ELF-1 (cell line): ENCODE results near the gene CTLA4.
A peak's percentile ranks its signal among the peaks of the same experiment; 100 is the strongest.

Experiments
- DNase-seq: peaks from one replicate; pipeline ENCODE4 v3.0.0-alpha.2; 2016; ENCODE audit warnings: low read depth, low spot score

The CTLA4 gene

DNA sequence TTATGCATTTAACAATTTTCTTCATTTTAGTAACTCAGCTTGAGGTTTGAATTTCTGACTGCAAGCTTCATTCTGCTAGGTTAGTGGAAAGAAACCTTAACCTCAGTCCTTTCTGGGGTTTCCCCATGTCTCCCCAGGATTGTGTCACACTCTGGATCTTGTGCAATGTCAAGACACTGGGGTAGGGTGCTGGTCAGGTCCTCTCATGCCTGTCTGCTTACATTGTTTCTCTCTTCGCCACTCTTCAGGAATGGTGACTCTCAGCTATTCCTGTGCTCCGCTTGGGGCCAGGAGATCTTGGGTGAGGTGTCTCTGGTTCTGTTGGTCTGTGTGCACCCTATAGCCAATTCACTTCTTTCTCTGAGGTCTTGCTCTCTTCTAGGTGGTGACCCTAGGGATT lies 23.9 kb downstream of the CTLA4 start:
- DNase-seq, result no peak

DNA sequence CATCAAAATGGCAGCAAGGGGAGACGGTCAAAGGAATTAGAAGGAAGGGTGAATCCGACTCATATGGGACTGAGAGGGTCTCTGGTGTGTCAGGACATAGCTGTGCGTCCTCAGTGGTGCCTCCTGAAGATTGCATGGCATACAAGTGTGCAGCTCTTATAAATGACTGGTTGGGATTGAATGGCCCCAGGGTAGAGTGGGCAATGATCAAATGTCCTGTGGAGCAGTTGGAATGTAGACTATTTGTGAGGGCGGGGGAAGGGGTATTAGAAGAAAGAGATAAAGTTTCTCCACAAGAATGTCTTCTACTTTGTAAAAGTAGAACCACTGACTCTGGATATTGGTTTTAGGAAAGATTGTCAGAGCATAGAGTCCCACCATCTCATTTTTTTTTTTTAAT lies 24.6 kb downstream of the CTLA4 start:
- peak; percentile 52 for DNase-seq

DNA sequence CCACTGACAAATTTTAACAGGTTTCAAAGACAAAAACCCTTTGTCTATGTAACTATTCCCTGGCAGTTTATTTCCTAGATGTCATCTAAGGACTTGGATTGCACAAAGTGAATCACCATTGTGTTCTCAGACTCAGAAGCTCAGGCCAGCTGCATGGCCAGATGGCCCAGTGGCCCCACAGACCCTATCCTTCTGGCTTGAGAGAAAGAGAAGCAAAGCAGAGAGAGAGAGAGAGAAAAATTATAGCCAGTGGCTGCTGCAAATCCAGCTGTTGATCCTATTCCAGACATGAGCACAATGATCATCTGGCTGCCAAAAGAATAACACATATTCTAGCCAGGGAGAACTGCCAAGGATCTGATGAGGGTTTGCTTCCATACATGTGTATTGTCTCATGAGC lies 25.8 kb downstream of the CTLA4 start:
- no peak for DNase-seq

DNA sequence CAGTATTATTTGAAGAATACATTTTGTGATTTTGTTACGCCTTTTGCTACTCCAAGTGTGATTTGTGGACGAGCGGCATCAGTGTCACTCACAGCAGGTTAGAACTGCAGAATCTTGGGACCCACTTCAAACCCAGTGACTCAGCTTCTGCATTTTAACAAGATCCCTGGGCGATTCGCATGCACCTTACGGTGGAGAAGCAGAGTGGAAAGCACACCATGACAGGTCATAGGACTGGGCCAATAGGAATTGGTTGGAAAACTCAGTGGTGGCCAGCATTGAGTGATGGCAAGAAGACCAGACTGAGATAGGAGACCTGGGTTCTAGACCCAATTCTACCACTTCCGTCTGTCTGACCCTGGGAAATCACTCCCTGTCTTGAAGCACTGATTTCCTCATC lies 26.3 kb downstream of the CTLA4 start:
- no peak for DNase-seq

DNA sequence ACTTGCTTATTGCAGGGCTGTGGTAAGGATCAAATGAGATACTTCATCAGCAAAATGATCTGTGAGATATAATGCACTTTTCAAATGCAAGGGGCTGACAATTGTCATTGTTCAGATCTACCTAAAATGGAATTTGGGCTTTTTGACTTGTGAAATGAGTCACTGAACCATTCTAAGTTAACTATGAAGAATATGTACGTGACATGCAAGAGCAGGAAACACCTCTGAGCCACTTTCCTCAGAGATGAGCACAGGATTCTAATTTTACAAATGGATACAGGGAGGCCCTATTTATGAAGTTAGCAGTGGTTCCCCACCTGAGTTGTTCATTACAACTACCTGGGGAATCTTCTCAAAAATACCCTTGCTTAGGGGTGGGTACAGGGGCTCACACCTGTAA lies 26.7 kb downstream of the CTLA4 start:
- no peak for DNase-seq

DNA sequence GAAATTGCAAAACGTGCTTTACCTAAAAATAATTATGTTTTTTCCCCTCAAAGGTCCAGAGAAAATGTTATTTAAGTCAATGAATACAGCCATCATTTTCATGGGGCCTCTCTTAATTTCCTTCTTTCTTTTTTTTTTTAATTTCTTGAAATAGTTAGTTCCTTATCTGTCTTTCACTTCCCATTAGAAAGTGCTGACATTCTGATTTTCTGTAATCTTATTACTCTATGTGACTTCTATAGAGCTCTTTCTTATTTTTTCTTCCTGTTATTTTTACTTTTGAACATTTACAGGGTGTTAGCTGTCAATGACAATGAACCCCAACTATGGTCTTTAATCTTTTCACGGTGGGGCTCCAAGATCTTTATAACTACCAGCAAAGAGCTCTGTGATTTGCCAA lies 30.0 kb downstream of the CTLA4 start:
- DNase-seq, result no peak

DNA sequence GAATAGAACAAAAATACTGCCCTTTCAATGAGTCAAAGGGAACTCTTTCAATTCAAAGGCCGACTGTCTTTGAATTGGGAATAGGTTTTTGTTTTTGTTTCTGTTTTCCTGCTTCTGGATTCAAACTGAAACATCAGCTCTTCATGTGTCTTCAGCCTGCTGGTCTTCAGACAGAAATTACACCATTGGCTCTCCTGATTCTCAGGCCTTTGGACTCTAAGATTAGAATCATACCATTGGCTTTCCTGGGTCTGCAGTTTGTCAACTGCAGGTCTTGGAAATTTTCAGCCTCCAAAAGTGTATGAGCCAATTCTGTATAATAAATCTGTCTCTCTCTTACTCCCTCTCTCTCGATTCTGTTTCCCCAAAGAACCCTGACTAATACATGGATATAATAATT lies 31.1 kb downstream of the CTLA4 start:
- no peak for DNase-seq

DNA sequence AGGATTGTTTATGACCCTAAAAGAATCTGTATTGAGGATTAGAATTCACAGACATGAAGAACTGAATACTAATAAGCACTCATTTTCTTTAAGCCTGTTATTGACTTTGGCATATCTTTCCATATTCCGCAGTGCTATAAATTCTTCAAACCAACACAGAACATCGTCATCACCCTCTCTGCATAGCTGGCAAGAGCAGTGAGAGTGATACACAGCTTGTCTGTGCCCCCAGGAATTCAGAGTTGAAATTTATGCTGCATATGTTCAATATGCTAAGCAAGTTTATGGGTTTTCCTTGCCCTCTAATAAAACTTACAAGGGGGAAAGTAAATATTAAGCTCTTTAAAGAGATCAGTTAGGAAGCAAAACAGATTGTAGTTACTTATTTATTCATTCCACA lies 32.7 kb downstream of the CTLA4 start:
- no peak for DNase-seq

DNA sequence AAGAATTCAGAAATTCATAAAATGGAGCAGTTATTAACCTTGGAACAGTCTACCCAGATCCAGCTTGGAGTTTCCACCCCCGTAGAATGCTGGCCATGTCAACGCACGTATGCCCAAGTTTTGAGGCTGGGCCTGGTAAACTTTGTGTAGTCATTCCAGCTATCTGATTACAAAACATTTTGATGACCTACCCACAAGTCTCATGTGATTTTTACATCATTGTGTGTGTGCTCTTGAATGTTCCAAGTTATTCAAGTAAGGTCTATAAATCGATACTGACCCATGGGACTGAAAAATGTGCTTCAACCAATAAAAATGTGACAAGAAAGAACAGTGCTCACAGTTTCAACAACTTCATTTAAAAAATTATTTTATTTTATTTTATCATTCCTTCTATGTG lies 36.5 kb downstream of the CTLA4 start:
- DNase-seq, result no peak

DNA sequence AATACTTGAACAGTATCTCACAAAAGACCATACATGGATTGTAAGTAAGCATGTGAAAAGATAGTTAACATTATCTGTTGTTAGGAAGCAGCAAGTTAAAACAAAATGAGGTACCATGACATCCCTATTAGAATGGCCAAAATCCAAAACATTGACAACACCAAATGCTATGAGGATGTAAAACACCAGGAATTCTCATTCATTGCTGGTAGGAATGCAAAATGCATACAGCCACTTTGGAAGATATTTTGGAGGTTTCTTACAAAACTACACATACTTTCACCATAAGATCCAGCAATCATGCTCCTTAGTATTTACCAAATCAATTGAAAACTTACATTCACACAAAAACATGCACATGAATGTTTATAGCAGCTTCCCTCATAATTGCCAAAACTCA lies 38.1 kb downstream of the CTLA4 start:
- no peak for DNase-seq

DNA sequence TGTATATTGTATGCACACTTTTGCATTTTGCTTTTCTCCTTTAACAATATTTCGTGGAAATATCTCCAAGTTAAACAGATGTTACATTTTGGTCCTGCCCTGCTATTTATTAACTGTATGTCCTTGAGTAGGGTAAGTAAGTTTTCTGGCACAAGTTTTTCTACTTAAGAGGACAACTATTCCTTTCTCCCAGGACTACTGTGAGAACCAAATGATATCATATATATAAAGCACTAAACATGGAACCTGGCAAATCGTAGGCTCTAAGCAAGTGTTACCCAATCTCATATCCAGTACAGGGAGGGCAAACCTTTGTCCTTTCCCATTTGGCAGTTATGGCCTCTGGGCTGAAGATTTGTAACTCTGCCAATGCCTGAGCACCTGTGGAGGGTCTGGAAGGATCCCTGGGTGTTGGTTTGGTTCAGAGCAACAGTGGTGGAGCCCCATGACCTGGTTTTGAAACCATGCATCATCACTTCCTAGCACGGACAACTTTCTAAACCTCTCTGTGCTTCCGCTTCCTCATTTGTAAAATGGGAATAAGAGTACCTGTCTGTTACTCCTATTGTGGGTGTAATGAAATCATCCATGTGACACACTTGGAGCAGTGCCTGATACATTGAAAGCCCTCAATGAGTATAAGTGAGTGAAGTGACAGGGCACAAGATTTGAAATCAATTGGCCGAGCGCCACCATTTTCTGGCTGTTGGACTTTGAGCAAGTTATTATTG lies 40.7 kb downstream of the CTLA4 start:
- no peak for DNase-seq

DNA sequence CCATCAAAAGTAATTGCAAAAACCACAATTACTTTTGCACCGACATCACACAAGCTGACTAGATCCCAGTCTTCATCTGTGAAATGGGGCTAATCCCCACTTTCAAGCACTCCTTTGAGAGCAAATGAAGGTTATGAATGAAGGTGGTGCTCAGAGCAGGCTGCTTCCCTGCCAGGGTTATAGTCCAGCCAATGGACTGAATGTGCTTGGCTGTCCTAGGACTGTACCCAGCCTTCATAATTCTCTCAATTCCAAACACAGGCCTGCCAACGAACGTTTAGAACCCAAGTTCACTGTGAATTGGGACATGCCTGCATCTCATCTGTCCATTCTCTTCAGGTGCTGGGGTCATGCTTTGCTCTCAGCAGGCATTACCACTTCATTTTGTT lies 41.2 kb downstream of the CTLA4 start:
- no peak for DNase-seq

DNA sequence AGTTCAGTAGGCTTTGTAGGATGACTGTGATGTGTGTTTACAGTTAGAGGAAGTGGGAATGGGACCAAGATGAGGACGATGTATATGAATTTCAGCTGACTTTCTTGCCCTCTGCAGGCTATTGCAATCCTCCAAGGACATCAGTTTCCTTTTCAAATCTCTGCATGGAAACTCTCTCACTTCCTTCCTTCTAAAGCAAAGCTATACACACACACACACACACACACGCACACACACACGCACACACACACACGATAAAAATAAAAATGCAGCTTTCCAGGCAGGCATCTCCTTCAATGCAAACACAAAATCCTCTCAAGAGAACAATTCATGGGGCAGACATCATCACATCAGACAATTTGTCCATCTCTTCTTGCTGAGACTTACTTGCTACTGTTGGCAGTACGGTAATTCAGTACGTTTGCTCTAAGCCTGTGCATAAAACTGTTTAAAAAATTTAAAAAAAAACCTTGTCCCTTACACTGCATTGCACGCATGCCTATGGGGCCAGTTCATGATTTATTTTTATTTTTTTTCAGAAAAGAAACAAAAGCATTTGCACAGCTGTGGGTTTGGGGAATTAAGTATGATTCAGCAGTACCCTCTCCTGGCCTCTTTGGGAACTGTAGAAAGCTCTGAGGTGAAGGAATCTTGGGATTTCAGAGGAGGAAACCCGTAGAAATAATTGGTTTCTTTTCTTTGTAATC lies 41.8 kb downstream of the CTLA4 start:
- DNase-seq, result peak; percentile 20

DNA sequence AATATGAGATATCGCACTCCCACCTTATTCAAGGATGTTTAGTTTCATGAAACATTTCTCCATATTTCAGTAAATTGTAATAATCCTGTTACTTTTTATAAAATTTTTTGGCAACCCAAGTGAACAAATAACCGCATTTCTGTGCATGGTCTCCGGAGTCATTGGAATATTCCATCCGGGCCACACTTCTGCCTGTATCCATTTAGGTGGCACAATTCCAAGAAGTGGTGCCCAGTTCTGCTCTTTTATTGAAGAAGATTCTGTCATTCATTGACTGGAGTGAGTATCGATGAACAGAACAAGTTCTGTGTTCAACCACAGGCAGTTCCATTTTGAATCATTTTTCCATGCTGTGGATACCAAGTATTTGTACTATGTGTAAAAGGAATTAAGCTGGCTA lies 42.4 kb downstream of the CTLA4 start:
- no peak for DNase-seq

DNA sequence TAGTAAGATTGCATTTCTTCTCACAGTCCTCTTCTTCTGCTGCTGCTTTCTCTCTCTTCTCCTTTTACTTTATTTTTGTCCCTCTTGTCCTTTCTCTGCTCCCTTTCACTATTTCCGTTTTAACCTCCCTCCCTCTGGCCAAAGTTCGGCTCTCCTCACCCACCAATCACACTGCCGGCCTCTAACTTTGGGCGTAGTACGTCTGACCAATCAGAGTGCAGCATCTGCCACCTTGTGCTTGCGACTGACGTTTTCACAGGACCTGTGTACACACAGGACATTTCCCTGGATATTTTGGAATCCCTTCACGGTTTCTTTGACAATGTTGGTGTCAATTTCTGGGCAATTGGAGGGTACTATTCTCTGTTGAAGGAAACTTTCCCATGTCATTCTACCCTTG lies 46.4 kb downstream of the CTLA4 start:
- no peak for DNase-seq

DNA sequence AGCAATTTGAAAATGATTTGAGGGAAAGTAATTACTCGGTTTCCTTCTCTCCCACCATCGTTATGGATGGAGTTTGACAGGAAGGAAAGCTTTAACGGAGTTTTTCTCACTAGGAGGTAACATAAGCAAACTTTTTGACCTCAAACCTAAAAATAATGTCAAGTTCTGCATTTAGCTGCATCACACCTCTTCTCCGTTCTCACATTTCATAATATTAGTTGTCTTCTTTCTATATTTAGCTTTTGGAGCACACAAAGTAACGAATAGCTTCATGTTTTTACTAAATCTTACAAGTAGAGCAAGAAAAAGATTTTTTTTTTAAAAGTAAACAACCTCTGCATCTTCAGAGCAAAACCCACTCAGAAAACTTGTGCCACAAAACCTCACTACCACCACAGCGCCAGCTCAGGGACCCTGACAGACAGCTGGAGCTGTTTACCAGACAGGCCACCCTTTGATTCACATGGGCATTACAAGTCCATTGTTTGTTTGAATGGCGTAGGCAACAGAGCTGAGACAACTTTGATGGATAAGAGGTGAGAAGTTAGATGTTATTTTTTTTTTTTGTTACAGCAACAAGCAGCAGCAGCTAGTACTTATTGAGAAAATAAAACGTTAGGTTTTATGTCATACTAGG lies 47.1 kb downstream of the CTLA4 start:
- DNase-seq, result no peak

DNA sequence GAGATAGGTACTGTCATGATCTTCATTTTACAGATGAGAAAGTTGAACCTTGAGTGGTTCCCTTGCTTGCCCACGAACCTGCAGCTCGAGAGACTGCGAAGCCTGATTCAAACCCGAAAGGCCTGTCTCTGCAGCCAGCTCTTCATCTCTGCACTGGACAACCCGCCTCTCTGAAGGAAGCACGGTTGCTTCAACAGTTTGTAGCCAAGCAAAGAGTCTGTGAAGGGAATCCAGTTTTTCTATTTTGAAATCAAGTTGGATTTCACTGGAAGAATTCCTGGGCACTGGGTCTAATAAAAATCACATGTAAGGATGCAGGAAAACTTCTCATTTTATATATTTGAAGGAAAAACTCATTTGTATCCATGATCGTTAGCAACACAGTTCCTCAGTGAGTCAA lies 47.7 kb downstream of the CTLA4 start:
- DNase-seq, result no peak

DNA sequence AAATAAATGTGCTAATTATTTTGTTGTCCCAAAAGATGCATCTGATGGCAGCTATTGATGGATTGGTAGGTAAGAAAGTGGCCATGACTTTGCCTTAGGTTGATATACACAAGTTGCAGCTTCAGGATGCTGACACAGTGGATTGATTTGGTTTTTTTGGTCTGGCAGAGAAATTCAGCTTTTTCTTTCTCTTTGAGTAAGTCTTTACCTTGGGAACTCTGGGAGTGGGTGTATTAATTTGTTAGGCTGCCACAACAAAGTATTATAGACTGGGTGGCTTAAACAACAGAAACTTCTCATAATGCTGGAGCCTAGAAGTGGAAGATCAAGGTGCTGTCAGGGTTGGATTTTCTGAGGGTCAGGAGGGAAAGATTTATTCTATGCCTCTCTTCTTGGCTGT lies 49.2 kb downstream of the CTLA4 start:
- no peak for DNase-seq

DNA sequence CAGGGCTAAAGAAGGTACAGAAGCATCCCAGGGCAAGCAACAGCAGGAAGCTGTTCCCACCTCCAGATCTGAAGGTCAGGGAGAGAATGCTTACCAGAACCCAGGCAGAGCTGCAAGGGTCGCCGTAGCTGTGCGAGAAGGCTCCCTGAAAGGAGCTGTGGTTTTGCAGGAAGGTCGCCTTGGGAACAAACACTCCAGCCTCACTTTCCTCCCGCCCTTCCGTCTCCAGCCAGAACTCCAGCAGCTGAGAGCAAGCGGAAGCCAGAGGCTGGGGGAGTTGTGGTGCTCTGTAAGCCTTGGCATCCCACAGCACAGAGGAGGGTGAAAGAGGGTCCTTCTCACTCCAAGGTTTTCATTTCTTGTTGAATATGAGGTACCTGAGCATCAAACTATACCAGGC lies 50.7 kb downstream of the CTLA4 start:
- DNase-seq, result peak; percentile 3

DNA sequence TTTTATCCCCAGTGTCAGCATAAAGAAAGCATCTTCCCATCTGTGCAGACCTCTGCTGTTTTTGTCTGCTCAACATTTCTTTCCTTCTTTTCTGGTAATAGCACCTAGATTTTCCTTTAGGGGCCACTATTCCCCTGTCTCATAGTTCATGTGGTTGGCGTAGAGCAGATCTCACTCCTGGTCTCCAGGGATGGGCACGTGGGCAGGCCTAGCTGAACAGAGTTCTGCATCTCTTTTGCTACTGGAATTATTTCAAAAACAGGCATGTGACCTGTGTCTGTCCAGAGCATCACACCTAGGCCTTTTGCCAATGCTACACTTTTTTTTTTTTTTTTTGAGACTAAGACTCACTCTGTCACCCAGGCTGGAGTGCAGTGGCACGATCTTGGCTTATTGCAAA lies 51.3 kb downstream of the CTLA4 start:
- DNase-seq, result no peak
